Activated CD8-positive, alpha-beta T cell treated with anti-CD3 and anti-CD28 coated beads for 36 hours (primary cell): ENCODE measurements around the gene SPRY4. TPM values are rescaled to one million over a fixed set of nuclear protein-coding genes. Genes with fewer than 3 reads are reported as not detected.
"Not testable (repeated sequence)": the region's sequence is repeated elsewhere in the genome, so short reads cannot be mapped to it uniquely, and the experiment has no call there.

ENCODE experiments used
- ATAC-seq: fragments of 200-7000 bp; cut with Tn5 transposase; one replicate; pipeline ENCODE4 v1.10.0; 2021; ENCODE audit warnings: mild to moderate bottlenecking, moderate library complexity
- CTCF ChIA-PET: fragments of 350-600 bp; sonication (Branson Sonifier 250); formaldehyde crosslinking; loops from one replicate; lab custom pipeline; 2021; ENCODE audit warnings: antibody characterized with exemption; lab: Charles Lee
- POLR2A ChIA-PET: fragments of 350-600 bp; sonication (Branson Sonifier 250); formaldehyde crosslinking; loops from one replicate; lab custom pipeline; 2021; ENCODE audit warnings: antibody characterized with exemption; lab: Charles Lee
- DNase-seq: peaks from one replicate; pipeline ENCODE4 v3.0.0-alpha.2; 2020
- H3K27ac Mint-ChIP-seq: one replicate; pipeline ENCODE4 v1.8.0; 2021; ENCODE audit warnings: mild to moderate bottlenecking, mixed read lengths
- H3K27me3 Mint-ChIP-seq: one replicate; pipeline ENCODE4 v1.8.0; 2021; ENCODE audit warnings: mixed read lengths
- H3K36me3 Mint-ChIP-seq: one replicate; pipeline ENCODE4 v1.8.0; 2021; ENCODE audit warnings: low read depth, mixed read lengths
- H3K4me1 Mint-ChIP-seq: one replicate; pipeline ENCODE4 v1.8.0; 2021; ENCODE audit warnings: low read depth, mixed read lengths
- H3K4me3 Mint-ChIP-seq: one replicate; pipeline ENCODE4 v1.8.0; 2021; ENCODE audit warnings: mild to moderate bottlenecking, moderate library complexity, mixed read lengths
- H3K9me3 Mint-ChIP-seq: one replicate; pipeline ENCODE4 v1.8.0; 2021; ENCODE audit warnings: mixed read lengths
- intact Hi-C: fragments of 100-400 bp; cut with micrococcal nuclease; formaldehyde crosslinking; loops from one replicate; pipeline ENCODE4 v1.10.0; 2022
- total RNA-seq, 2 experiments: library from RNA; stranded (reverse); gene quantifications; one replicate each; pipeline ENCODE4 v1.2.3, GENCODE V29; 2021
- TF ChIP-seq, protein P1 (sequence below): fragments of 200-600 bp; IDR thresholded peaks from one replicate; pipeline ENCODE4 v1.8.0; 2022; ENCODE audit warnings: antibody characterized with exemption, mild to moderate bottlenecking

SPRY4 gene
- total RNA-seq, 2 experiments from 2014 or later: 0.90 to 1.0 TPM

DNA sequence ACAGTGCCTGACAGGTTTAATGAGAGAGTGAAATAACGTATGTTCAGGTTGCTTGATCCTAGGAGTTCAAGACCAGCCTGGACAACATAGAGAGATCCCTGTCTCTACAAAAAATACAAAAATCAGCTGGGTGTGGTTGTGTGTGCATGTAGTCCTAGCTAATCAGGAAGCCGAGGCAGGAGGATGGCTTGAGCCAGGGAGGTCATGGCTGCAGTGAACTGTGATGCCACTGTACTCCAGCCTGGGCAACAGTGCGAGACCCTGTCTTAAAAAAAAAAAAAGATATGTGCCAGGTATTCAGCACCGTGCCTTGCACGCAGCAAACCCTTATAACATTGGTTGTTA lies 38.8 kb upstream of the SPRY4 start:
- ChIA-PET POLR2A (interaction anchor here (0.7 kb wide), 1 partner anchor 25 kb away, joined by 3 read pairs; no protein-coding TSS in a partner anchor), CTCF (no interaction called here)
- TF ChIP-seq, protein P1, sequence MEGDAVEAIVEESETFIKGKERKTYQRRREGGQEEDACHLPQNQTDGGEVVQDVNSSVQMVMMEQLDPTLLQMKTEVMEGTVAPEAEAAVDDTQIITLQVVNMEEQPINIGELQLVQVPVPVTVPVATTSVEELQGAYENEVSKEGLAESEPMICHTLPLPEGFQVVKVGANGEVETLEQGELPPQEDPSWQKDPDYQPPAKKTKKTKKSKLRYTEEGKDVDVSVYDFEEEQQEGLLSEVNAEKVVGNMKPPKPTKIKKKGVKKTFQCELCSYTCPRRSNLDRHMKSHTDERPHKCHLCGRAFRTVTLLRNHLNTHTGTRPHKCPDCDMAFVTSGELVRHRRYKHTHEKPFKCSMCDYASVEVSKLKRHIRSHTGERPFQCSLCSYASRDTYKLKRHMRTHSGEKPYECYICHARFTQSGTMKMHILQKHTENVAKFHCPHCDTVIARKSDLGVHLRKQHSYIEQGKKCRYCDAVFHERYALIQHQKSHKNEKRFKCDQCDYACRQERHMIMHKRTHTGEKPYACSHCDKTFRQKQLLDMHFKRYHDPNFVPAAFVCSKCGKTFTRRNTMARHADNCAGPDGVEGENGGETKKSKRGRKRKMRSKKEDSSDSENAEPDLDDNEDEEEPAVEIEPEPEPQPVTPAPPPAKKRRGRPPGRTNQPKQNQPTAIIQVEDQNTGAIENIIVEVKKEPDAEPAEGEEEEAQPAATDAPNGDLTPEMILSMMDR: no peak
- peaks cover 3% of the 10 kb centered on the region for H3K27me3 Mint-ChIP-seq
- no peak for DNase-seq
- no peaks in the 10 kb centered on the region for H3K9me3 Mint-ChIP-seq
- H3K4me3 Mint-ChIP-seq: no peak overlapping the region
- intact Hi-C loops: no loop called here
- peaks cover 24% of the 10 kb centered on the region for H3K4me1 Mint-ChIP-seq
- no peak overlapping the region for H3K27ac Mint-ChIP-seq
- H3K36me3 Mint-ChIP-seq: no peaks in the 10 kb centered on the region
- ATAC-seq: no peak

- CTCF ChIA-PET, POLR2A ChIA-PET, DNase-seq, H3K36me3 Mint-ChIP-seq, ATAC-seq, H3K4me3 Mint-ChIP-seq, H3K27me3 Mint-ChIP-seq, intact Hi-C loops, H3K9me3 Mint-ChIP-seq, H3K27ac Mint-ChIP-seq: not testable (repeated sequence)
- H3K4me1 Mint-ChIP-seq: peaks cover 36% of the 10 kb centered on the region
Measured at GRCh38 chr5:142362193-142362592, 37.4 kb upstream of the SPRY4 start.

DNA sequence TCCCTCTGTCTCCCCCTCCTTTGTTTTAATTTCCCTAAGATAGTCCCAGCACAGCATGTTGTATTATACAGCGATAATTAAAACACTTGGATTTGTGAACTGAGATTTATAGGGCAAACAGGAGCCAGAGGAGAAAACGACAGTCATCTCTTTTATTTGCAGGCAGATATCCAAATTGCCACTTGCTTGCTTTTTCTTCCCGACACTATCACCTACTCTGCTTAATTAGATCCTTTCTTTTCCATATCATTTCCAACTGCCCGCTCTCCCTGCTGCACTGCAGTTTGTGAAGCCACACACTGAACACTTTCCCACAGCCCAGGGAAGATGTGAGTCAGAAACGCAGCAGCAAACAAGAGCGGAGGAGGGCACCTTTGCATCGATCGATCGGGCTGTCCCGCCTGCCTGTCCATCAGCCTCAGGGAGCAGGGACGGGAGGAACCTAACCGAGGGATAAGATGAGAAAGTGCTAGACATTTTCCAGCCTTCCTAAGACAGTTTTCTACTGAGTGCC lies 35.8 kb upstream of the SPRY4 start:
- peaks cover 3% of the 10 kb centered on the region for H3K27me3 Mint-ChIP-seq
- peaks cover 38% of the 10 kb centered on the region for H3K4me1 Mint-ChIP-seq
- no peak for ATAC-seq
- intact Hi-C loops: no loop called here
- ChIA-PET POLR2A (interaction anchor here (1.2 kb wide), 1 partner anchor 72 kb away, joined by 6 read pairs; no protein-coding TSS in a partner anchor), CTCF (interaction anchor here (1.3 kb wide), 1 partner anchor 36 kb away, joined by 4 read pairs; the partner anchor contains the start of gene SPRY4)
- no peak overlapping the region for H3K4me3 Mint-ChIP-seq
- no peaks in the 10 kb centered on the region for H3K36me3 Mint-ChIP-seq
- DNase-seq: peak; percentile 27
- H3K9me3 Mint-ChIP-seq: peaks cover 4% of the 10 kb centered on the region
- H3K27ac Mint-ChIP-seq: no peak overlapping the region
- TF ChIP-seq, protein P1: no peak

DNA sequence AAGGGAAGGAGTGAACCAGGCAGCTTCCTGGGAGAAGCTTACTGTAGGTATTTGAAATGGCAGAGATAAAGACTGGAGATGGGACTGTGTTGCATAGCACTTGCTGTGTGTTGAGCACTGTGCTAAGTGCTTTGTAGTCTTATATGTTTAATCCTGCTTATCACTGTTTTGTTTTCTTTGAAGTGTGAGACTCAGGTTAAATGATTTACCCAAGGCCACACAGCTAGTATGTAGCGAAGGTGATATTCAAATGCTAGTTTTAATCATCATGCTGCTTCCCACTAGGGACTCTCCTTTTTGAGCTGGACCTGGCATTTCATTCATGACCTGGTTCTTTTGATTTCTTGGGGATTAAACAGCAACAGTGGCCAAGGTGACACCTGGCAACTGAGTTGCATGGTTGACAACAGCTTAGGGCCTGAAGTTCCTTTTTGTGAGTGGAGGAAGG lies 35.3 kb upstream of the SPRY4 start:
- CTCF ChIA-PET: interaction anchor here (1.3 kb wide), 2 partner anchors 35 to 189 kb away, joined by 4 read pairs; partner anchors contain the start of gene SPRY4
- Mint-ChIP-seq H3K4me3 (no peak overlapping the region), H3K27me3 (peaks cover 3% of the 10 kb centered on the region), H3K4me1 (peaks cover 38% of the 10 kb centered on the region), H3K27ac (no peak overlapping the region), H3K9me3 (peaks cover 4% of the 10 kb centered on the region), H3K36me3 (no peaks in the 10 kb centered on the region)
- intact Hi-C loops: no loop called here
- TF ChIP-seq, protein P1: no peak
- no peak for ATAC-seq
- DNase-seq: no peak
- POLR2A ChIA-PET: interaction anchor here (1.2 kb wide), 1 partner anchor 72 kb away, joined by 6 read pairs; no protein-coding TSS in a partner anchor

GRCh38 chr5:142358648-142359047 lies 33.8 kb upstream of the SPRY4 start:
- ATAC-seq (no peak), DNase-seq (no peak)
- Mint-ChIP-seq H3K4me3 (no peak overlapping the region), H3K27me3 (peaks cover 3% of the 10 kb centered on the region), H3K9me3 (peaks cover 4% of the 10 kb centered on the region), H3K36me3 (no peaks in the 10 kb centered on the region), H3K4me1 (peaks cover 41% of the 10 kb centered on the region), H3K27ac (no peak overlapping the region)
- CTCF ChIA-PET: no interaction called here
- intact Hi-C loops: no loop called here
- POLR2A ChIA-PET: interaction anchor here (2.3 kb wide), 1 partner anchor 32 kb away, joined by 8 read pairs; no protein-coding TSS in a partner anchor
- TF ChIP-seq, protein P1: no peak
